Colon (tissue), 2 donors: ENCODE measurements around the gene CZIB.
"Not testable (repeated sequence)": the region's sequence is repeated elsewhere in the genome, so short reads cannot be mapped to it uniquely, and the experiment has no call there.

Experiments
- FAIRE-seq: peaks from 2 replicates; lab custom pipeline; 2012; peaks lifted over from hg19 to GRCh38; lab: Jason Lieb, UNC
- donor health status: control.
- donor health status: control.

The CZIB gene

DNA sequence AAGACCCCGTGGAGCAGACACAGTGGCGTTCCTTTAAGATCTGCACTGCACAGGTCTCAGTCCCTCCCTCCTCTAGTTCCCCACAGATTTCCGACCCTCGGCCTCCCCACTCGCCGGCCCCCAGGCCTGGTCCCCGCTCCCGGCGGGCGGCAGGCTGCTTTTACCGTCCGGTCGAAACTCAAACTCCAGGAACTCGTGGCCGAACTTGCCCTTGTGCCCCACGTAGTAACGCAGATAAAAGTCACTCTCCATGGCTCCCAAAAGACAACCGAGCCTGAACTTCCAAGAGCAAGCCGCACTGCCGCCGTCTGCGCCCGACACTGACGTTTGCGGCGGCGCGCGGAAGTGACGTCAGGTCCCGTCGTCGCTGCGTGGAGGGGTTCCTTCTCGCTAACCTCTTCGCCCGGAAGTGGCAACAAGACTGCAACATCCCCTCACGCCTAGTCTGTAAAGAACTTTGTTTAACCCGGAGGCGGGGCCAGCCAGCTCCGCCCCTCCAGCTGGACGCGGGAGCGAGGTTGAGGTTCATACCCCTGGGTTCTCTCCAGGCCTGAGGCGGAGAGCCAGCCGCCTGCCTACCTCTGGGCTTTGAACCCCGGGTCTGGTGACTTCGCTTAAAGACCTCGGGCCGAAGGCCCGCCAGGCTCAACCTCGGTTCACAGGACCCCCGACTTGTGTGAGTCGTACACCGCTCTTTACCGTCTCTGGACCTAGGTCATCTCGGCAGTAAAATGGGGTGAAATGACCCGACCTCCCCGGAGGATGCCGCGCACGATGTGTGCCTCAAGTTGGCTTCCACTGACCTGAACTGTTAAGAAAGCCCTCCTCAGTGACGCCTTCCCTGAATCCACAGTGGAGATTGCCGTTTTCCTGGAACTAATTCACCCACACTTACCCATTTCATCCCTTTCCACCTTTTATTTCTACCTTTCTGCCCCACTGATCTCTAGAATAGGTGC lies 18.0 kb upstream of the CZIB start, which contains the start of gene MAGOH:
TSS of gene MAGOH (minus strand) at position 322 of the 959 bp plus-strand sequence. CDS start at position 252, 70 bp downstream.
- FAIRE-seq, result no peak

DNA sequence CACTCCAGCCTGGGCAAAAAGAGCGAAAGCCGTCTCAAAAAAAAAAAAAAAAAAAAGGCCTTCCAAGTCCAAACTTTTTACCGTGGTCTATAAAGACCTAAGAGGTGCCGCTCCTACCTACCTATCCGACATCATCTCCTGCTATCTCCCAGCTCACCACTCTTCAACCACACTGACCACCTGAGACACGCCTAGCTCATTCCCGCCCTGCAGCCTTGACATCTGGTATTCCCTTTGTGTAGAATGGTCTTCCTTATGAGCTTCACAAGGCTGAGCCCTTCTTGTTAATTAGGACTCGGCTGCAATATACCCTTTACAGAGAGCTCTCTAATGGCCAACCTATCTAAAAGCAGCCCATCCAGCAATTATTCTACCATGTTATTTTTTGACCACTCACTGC lies 17.2 kb upstream of the CZIB start:
- FAIRE-seq, result no peak

DNA sequence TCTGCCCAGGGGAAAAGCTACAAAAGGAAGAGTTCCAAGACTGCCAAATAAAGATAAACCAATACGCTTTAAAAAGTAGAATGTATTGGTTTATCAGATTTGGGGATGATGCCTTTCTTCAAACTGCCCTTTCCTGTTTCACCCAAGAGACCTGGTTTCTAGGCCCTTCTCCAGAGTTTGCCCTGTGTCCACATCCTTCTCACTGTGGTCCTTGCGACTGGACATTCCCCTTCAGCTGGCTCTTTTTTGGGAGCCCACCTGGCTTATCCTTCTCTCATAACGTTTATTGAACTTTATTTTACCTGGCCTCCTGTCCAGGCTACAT lies 490 bp upstream of the CZIB start:
- FAIRE-seq, result no peak

DNA sequence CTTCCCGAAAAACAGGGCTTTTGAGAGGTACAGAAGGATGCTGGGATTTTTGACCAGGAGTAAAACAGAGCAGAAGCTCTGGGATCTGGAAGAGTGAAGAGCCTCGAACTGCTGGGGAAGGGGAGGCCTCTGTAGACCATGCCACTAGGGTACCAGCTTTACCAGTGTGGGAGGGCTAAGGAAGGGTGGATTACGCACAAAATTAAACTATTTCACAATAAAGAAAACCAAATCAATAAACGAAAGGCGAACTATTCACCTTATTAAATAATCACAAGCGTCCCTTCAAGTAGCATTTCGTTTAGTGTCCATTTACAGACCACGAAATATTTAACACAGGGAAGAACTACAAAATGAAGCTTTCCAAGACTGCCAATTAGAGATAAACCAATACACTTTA lies 723 bp downstream of the CZIB start:
- FAIRE-seq, result no peak

DNA sequence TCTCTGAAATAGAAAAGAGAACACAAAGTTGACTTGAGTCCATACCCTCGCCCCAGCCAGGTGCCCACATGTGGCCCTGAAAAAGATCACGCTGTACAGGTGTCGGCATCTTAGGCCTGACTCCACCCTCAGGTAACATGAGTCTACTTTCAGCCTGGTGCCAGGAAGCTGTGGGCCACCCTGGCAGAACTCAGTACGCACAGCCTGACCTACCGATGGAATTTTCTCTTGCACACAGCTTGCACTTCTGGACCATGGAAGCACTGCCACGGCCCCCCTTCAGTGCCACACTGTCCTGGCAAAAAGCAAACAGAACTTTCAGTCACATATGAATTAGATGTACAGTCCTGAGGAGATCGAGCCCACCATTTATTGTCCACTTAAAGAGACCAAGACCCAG lies 2.2 kb downstream of the CZIB start:
- FAIRE-seq, result no peak

DNA sequence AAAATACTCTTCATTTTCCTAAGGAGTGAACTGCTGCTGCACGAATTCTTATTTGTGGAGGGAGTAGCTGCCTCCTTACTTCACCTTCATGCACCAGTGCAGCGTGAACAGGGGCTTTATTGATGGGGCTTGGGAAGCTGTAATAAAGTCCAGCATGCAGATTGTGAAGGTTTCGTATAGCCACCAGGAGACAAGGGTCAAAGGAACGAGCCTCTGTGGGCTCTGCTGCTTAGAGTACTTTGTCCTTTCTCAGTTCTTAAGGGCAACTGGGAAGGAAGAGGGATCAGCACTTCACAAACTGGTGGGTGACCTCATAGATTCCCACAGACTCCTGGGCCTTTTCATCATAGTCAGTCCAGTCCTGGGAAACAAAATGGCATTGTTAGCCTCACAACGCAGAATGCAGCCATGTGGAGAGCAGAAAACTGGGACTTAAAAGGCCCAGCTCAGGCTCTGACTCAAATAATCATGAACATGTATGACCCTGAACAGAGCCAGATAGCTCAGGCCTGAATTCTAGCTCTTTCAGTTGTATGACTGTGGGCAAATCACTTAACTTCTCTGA lies 6.0 kb downstream of the CZIB start:
- no peak for FAIRE-seq

DNA sequence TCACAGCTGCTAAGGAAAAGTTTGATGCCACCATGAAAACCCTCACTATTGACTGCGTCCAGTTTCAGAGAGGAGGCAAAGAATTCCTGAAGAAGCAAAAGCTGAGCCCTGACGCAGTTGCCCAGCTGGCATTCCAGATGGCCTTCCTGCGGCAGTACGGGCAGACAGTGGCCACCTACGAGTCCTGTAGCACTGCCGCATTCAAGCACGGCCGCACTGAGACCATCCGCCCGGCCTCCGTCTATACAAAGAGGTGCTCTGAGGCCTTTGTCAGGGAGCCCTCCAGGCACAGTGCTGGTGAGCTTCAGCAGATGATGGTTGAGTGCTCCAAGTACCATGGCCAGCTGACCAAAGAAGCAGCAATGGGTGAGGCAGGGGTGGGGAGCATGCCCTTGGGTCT lies 9.5 kb downstream of the CZIB start:
- no peak for FAIRE-seq

DNA sequence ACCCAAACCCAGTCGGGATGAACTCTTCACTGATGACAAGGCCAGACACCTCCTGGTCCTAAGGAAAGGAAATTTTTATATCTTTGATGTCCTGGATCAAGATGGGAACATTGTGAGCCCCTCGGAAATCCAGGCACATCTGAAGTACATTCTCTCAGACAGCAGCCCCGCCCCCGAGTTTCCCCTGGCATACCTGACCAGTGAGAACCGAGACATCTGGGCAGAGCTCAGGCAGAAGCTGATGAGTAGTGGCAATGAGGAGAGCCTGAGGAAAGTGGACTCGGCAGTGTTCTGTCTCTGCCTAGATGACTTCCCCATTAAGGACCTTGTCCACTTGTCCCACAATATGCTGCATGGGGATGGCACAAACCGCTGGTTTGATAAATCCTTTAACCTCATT lies 10.1 kb downstream of the CZIB start:
- FAIRE-seq, result no peak

DNA sequence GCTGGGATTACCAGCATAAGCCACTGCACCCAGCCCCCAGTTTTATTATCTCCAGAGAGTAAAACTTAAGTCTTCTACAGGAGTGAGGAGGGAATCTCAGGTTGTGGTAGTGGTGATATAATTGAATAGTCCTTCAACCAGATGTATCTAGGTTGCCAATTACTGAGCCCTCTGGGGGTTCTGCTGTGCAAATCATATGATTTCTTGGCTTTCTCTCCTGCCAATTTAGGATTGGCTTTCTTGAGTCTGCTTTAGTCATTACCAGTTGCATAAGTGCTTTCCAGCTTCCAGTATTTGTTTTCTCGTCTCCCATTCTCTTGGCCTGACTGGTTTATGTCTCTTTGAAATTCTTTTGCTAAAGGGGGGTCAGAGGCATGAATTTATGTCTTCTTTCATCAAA lies 12.7 kb downstream of the CZIB start:
- no peak for FAIRE-seq

DNA sequence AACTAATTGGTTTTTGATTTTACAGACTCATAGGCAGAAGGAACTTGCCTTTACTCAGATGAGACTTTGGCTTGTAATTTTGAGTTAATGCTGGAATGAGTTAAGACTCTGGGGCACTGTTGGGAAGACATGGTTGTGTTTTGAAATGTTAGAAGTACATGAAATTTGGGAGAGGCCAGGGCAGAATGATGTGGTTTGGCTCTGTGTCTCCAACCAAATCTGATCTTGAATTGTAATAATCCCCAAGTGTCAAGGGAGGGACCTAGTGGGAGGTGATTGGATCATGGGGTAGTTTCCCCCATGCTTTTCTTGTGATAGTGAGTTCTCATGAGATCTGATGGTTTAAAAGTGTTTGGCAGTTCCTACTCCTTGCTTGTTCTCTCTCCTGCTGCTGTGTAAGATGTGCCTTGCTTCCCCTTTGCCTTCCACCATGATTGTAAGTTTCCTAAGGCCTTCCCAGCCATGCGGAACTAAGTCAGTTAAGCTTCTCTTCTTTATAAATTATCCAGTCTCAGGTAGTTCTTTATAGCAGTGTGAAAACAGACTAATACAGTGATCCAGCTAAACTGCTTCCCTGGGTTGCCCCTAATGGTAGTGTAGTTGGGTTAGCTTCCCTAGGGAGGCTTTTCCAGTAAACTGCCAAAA lies 13.6 kb downstream of the CZIB start:
- no peak for FAIRE-seq

DNA sequence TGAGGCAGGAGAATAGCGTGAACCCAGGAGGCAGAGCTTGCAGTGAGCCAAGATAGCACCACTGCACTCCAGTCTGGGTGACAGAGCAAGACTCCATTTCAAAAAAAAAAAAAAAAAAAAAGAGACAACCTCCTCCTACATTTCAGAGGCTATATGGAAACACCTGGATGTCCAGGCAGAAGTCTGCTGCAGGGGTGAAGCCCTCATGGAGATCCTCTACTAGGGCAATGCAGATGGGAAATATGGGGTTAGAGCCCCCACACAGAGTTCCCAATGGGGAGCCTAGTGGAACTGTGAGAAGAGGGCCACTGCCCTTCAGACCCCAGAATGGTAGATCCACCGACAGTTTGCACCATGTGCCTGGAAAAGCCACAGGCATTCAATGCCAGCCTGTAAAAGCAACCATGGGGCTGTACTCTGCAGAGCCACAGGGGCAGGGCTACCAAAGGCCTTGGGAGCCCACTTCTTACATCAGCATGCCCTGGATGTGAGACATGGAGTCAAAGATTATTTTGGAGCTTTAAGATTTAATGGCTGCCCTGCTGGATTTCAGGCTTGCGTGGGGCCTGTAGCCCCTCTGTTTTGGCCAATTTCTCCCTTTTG lies 14.2 kb downstream of the CZIB start:
- not testable (repeated sequence) for FAIRE-seq

DNA sequence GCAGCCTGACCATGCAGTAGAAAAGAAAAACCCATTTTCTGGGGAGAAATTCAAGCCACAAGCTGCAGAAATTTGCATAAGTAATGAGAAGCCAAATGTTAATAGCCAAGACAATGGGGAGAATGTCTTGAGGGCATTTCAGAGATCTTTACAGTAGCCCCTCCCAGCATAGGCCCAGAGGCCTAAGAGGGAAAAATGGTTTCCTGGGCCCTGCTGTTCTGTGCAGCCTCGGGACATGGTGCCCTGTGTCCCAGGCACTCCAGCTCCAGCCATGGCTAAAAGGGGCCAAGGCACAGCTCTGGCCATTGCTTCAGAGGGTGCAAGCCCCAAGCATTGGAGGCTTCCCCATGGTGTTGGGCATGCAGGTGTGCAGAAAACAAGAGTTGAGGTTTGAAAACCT lies 14.9 kb downstream of the CZIB start:
- FAIRE-seq, result not testable (repeated sequence)

DNA sequence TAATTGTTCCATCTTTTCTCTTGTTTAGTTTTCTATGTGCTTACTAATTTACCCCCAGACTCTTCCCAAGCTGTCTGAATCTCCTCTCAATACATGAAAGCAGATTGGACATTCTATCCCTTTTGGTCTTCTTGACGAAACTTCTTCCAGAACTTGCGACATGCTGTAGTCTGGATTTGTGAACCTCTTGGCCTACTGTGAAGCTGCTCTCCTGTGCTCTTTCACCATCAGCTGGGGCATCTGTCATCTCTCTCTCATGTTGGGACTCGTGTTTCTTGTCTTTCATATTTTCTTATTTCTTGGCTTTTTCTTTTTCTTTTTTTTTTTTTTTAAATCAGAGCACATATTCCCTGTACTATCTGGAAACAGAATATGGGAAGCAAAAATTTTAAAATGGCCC lies 17.0 kb downstream of the CZIB start:
- no peak for FAIRE-seq

DNA sequence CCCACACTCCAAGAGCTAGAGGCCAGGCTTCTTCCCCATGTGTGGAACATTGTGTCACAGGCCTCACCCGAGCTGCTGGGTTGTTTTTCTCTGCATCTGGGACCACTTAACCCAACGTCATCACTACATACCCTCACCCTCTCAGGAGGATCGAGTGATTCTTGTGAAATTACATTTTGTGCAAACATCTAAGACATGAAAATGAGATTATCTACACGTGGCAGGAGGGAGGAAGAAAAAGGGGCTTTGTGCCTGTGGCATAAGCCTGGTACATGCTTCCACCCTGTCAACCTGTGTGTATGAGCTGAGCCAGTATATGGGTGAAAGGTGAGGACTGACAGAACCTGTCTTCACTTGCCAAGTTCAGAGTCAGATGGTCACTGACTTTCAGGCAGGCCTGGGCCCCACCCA lies 22.2 kb downstream of the CZIB start:
- FAIRE-seq, result no peak

DNA sequence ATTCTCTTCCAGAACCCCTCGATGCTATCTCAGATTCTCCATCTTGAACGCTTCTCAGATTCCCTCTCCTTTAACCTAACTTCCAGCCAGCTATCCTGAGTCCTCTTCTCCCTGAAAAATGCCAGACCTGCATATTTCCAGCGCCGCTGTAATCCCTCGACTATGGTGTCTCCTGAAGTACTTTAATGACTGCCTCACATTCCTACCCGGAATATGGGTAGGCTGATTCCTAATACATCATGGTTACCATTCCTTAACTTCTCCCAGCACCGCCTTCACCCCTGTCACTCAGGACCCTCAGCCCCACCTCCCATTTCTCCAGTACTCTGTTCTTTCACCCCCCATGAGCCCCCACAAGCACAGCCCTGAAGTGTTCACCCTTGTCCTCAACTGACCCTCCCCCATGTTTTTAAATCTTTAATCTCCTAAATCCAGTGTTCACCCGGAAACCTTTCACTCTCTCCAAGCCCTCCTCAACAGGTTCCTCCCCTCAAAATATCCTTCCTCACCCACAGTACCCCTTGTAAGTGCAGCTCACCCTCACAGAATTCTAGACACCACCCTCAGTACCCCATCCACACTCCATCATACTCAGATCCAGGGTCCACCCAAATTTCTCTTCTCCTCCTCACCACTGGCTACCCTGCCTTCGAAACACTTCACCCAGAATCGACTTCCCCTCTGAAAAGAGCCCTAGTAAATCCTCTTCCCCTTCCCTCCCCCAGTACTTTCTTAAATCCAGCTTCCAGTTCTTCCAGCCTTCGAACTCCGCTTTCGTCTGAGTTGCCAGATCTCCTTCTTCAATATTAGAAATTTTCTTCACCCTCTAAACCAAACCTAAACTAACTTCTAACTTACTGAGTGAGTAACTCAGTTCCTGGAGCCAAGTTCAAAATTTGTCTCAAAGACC lies 22.9 kb downstream of the CZIB start:
- FAIRE-seq, result no peak

DNA sequence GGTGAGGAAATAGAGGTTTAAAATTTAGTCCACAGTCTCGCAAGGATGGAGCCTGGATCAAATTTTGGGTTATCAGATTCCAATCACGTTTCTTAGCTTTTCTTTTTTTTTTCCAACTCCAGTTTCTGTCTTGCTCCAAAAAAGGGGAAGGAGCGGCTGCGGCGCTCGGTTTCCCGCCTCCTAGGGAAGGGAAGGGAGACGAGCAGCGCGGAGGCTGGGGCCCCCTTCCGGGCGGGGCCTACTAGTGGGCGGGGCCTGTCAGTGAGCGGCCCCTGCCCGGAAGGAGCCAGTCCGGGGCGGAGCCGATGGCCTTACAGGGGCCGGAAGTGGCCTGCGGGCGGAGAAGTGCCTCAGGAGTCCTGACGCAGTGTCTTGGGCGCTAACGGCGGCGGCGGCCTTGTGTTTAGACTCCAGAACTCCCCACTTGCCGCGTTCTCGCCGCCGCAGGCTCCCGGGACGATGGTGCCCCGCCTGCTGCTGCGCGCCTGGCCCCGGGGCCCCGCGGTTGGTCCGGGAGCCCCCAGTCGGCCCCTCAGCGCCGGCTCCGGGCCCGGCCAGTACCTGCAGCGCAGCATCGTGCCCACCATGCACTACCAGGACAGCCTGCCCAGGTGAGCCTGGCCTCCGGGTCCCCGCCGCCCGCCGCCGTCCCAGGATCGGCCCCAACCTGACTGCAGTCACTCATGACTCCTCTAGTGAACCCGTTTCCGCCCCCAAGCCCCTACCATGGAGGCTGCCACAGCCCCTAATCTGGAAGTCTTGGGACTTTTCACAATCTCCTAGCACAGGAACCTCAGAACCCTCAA lies 23.7 kb downstream of the CZIB start, which contains the start of gene CPT2:
TSS of gene CPT2 (plus strand) at position 340 of the 806 bp plus-strand sequence. CDS start at position 460, 120 bp downstream.
- FAIRE-seq, result no peak

DNA sequence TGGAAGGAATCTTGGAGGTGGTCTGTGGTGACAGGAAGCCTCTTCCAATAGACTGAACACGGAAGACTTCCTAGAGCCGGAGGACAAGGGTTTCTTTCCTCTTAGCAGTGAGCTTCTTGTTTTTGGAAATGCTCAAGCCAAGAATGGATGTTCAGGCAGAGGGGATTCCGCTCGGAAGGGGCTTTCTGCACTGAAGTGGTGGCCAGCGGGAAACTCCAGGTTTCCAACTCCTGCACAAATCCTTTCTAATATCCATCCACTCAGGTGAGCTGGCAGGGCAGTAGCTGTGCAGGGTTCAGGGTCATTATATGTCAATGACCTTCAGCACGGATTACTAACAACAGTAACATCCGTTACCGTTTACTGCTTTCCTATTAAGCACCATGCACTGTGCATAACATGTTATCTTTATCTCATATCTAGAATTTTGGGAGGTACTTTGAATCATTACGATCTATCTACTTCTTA lies 24.4 kb downstream of the CZIB start:
- no peak for FAIRE-seq

DNA sequence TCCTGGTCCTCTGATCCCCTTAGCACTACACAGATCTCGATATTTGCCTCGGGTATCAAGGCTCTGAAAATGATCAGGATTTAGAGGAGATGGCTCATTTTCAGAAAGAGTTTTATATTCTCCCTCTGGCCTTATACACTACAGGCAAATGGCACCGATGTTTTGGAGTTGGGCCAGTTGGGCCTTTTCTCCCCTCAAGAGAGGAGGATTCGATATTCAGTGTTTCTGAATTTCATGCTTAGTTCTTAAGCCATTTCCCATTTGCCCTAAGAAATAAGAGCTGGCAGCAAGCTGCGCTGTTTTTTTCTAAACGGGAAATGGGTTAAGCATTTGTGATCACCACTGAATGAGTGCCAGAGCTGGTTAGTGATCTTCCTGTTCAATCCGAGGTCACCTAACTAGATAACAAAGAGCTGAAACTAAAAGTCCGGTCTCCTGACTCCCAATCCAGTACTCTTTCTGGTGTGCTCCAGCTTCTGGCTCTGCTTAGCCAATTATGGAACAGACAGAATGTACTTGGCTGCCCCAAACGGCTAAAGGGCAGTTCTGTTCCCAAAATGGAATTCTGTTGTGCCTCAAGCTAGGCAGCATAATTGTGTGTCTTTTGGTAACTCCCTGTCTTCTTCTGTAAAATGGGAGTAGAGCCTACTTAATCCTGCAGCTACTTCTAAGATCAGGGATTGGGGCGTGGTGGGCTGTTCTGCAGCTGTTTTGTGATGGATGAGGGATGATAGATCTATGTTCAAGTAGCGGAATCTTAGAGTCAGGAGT lies 25.0 kb downstream of the CZIB start:
- FAIRE-seq, result no peak

DNA sequence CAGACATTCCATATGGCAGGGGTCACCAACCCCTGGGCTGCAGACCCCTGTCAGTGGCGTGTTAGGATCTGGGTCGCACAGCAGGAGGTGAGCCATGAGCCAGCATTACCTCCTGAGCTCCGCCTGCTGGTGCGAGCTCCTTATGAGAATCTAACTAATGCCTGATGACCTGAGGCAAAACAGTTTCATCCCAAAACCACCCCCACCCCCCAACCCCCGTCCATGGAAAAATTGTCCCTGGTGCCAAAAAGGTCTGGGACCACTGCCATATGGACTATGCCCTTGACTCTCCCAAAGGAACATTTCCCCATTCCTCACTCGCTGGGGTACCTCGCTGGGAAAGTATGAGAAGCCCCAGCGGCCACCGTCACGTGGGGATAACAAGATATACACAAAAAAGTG lies 30.2 kb downstream of the CZIB start:
- no peak for FAIRE-seq

DNA sequence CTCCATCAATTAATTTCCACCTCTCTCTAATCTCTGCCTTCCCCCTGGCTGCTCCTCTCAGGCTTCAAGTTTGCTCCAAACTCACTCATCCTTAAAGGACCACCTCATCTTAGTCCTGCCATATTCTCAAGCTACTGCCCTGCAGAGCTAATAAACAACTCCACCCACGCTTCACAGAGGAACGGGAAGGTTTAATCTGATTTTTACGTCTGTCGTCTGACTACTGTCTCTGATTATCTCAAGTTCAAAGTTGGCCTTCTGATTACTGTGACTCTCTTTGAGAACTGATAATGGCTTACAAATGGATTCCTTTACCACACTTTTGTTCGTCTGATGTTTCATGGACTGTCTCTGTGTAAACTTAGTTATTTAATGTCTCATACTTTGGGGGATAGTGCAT lies 31.4 kb downstream of the CZIB start:
- FAIRE-seq, result no peak
